ENCODE results near the gene SESTD1.
A peak's percentile ranks its signal among the peaks of the same experiment; 100 is the strongest.

The SESTD1 gene

GRCh38 chr2:179264368-179265081 lies at the start of gene SESTD1:
TSS of gene SESTD1 (minus strand) at chr2:179264832. CDS start at chr2:179191841, 72,991 bp downstream.
- H3K36me3 ChIP-seq: no peaks in the 10 kb centered on the region
- intact Hi-C loops (cut with DNase I; ENCODE audit: low total_unique reads): no loop called here
- DNase-seq: peak; percentile 60 to 87
- TF ChIP-seq CTCF (IDR thresholded peaks at IDR 0.05): peak in 1 of 2 experiments; percentile 31
- H3K27ac ChIP-seq: peak within 1 kb of the TSS; percentile 93 to 94
- H3K4me3 ChIP-seq: peak within 1 kb of the TSS; percentile 64 to 82
- H3K9me3 ChIP-seq: no peaks in the 10 kb centered on the region
- no peaks in the 10 kb centered on the region for H3K27me3 ChIP-seq
- H3K4me1 ChIP-seq: peaks cover 0 to 59% (median 26%) of the 10 kb centered on the region in 4 donors

- Histone ChIP-seq H3K36me3 (no peaks in the 10 kb centered on the region), H3K4me1 (no peaks in the 10 kb centered on the region), H3K9me3 (no peaks in the 10 kb centered on the region), H3K27ac (no peak overlapping the region), H3K27me3 (no peaks in the 10 kb centered on the region), H3K4me3 (no peak overlapping the region)
- intact Hi-C loops (cut with DNase I; ENCODE audit: low total_unique reads): no loop called here
- no peak for TF ChIP-seq CTCF (IDR thresholded peaks at IDR 0.05)
- DNase-seq: no peak
Measured at GRCh38 chr2:179313057-179313456, 48.4 kb upstream of the SESTD1 start.

- TF ChIP-seq CTCF (IDR thresholded peaks at IDR 0.05): no peak
- Histone ChIP-seq H3K27ac (no peak overlapping the region), H3K4me3 (no peak overlapping the region), H3K4me1 (no peaks in the 10 kb centered on the region), H3K36me3 (no peaks in the 10 kb centered on the region), H3K9me3 (no peaks in the 10 kb centered on the region), H3K27me3 (no peaks in the 10 kb centered on the region)
- DNase-seq: no peak
- intact Hi-C loops (cut with DNase I; ENCODE audit: low total_unique reads): no loop called here
Measured at GRCh38 chr2:179311101-179311500, 46.5 kb upstream of the SESTD1 start.

- no peak for TF ChIP-seq CTCF (IDR thresholded peaks at IDR 0.05)
- Histone ChIP-seq H3K36me3 (no peaks in the 10 kb centered on the region), H3K27ac (no peak overlapping the region), H3K27me3 (no peaks in the 10 kb centered on the region), H3K4me3 (no peak overlapping the region), H3K4me1 (no peaks in the 10 kb centered on the region), H3K9me3 (no peaks in the 10 kb centered on the region)
- no peak for DNase-seq
- intact Hi-C loops (cut with DNase I; ENCODE audit: low total_unique reads): no loop called here
Measured at GRCh38 chr2:179307616-179308371, 43.2 kb upstream of the SESTD1 start.

GRCh38 chr2:179305125-179305524 lies 40.5 kb upstream of the SESTD1 start:
- no peak for TF ChIP-seq CTCF (IDR thresholded peaks at IDR 0.05)
- H3K9me3 ChIP-seq: no peaks in the 10 kb centered on the region
- no peak for DNase-seq
- intact Hi-C loops (cut with DNase I; ENCODE audit: low total_unique reads): no loop called here
- no peaks in the 10 kb centered on the region for H3K27me3 ChIP-seq
- no peak overlapping the region for H3K4me3 ChIP-seq
- no peaks in the 10 kb centered on the region for H3K4me1 ChIP-seq
- H3K27ac ChIP-seq: no peak overlapping the region
- no peaks in the 10 kb centered on the region for H3K36me3 ChIP-seq

Data from tibial artery (tissue), 4 donors.